Gastroesophageal sphincter (tissue), 4 donors: Measurements from ENCODE around the gene NEK4. TPM values are rescaled to one million over a fixed set of nuclear protein-coding genes. Genes with fewer than 3 reads are reported as not detected.

ENCODE experiments used
- ATAC-seq: fragments of 150-250 bp; one replicate; pipeline ENCODE4 v1.9.1; 2016; ENCODE audit warnings: mild to moderate bottlenecking, moderate library complexity
- H3K27ac ChIP-seq, 4 donors: fragments of 200-600 bp; sonication (generic) in 3 of 4; 1 replicate in 3 of 4; 2 replicates in 1 of 4; pipeline ENCODE4 v1.5.1; 2016 to 2019
- H3K27me3 ChIP-seq: fragments of 200-600 bp; sonication (generic); one replicate; pipeline ENCODE4 v1.5.1; 2019
- H3K36me3 ChIP-seq, 2 donors: fragments of 200-600 bp; sonication (generic); one replicate each; pipeline ENCODE4 v1.5.1; 2019; ENCODE audit warnings: control low read depth in 1 of 2
- H3K4me1 ChIP-seq, 3 donors: fragments of 200-600 bp; sonication (generic); 1 replicate in 2 of 3; 2 replicates in 1 of 3; pipeline ENCODE4 v1.5.1; 2016 to 2019; ENCODE audit warnings: control low read depth in 2 of 3
- H3K4me3 ChIP-seq, 2 donors: fragments of 200-600 bp; sonication (generic); one replicate each; pipeline ENCODE4 v1.5.1; 2019; ENCODE audit warnings: mild to moderate bottlenecking in 1 of 2, moderate library complexity in 1 of 2
- H3K9me3 ChIP-seq, 3 donors: fragments of 200-600 bp; sonication (generic); one replicate each; pipeline ENCODE4 v1.5.1; 2017 to 2019; ENCODE audit warnings: control low read depth in 2 of 3
- EP300 ChIP-seq: sonication (generic); formaldehyde crosslinking; IDR thresholded peaks from one replicate; pipeline ENCODE4 v1.6.1; 2017; ENCODE audit warnings: antibody characterized with exemption, mild to moderate bottlenecking
- POLR2A ChIP-seq, 2 donors: fragments of 450-650 bp; IDR thresholded peaks; one replicate each; pipeline ENCODE4 v1.6.1; 2017; ENCODE audit warnings: antibody characterized with exemption in 2 of 2, mild to moderate bottlenecking in 2 of 2, moderate library complexity in 1 of 2
- POLR2AphosphoS5 ChIP-seq: sonication (generic); formaldehyde crosslinking; IDR thresholded peaks from one replicate; pipeline ENCODE4 v1.6.1; 2017; ENCODE audit warnings: antibody characterized with exemption
- WGBS, 2 donors: methylation state at CpG; one replicate each; pipeline ENCODE4 v1.1.5; 2018; ENCODE audit warnings: low coverage in 1 of 2; 5-methylcytosine and 5-hydroxymethylcytosine counted together
- total RNA-seq, 4 donors: library from RNA; depleted of rRNA; stranded (reverse); fragments of >200 nt; gene quantifications; one replicate each; pipeline ENCODE4 v1.1.0, GENCODE V29; 2016
- TF ChIP-seq, protein P1 (sequence below), 4 experiments: fragments of 200-600 bp in 2 of 4; fragments of 450-650 bp in 2 of 4; sonication (generic) in 1 of 4; IDR thresholded peaks; one replicate each; pipeline ENCODE4 v1.5.1; 2017 to 2019; ENCODE audit warnings: antibody characterized with exemption in 4 of 4, mild to moderate bottlenecking in 2 of 4, moderate library complexity in 2 of 4

The NEK4 gene
- total RNA-seq, 4 donors from 2014 or later: 22.1 to 29.5 (median 22.7) TPM

- ATAC-seq: peak; percentile 10
- H3K36me3 ChIP-seq: peaks cover 0 to 28% of the 10 kb centered on the region in 2 donors
- H3K4me1 ChIP-seq: peaks cover 4 to 57% (median 22%) of the 10 kb centered on the region in 3 donors
- no peaks in the 10 kb centered on the region for H3K9me3 ChIP-seq
- H3K27ac ChIP-seq: peak overlapping the region; percentile 59 to 94 (median 93)
- no peaks in the 10 kb centered on the region for H3K27me3 ChIP-seq
- H3K4me3 ChIP-seq: peak overlapping the region; percentile 73 to 91
- WGBS, 2 donors: 0 to 3% methylated on average over 2 to 10 of the region's 22 CpGs
- TF ChIP-seq EP300 (no peak), POLR2A (IDR thresholded peaks at IDR 0.05) (no peak), POLR2AphosphoS5 (no peak)
- TF ChIP-seq, protein P1, sequence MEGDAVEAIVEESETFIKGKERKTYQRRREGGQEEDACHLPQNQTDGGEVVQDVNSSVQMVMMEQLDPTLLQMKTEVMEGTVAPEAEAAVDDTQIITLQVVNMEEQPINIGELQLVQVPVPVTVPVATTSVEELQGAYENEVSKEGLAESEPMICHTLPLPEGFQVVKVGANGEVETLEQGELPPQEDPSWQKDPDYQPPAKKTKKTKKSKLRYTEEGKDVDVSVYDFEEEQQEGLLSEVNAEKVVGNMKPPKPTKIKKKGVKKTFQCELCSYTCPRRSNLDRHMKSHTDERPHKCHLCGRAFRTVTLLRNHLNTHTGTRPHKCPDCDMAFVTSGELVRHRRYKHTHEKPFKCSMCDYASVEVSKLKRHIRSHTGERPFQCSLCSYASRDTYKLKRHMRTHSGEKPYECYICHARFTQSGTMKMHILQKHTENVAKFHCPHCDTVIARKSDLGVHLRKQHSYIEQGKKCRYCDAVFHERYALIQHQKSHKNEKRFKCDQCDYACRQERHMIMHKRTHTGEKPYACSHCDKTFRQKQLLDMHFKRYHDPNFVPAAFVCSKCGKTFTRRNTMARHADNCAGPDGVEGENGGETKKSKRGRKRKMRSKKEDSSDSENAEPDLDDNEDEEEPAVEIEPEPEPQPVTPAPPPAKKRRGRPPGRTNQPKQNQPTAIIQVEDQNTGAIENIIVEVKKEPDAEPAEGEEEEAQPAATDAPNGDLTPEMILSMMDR (IDR thresholded peaks at IDR 0.05): no peak
Measured at GRCh38 chr3:52704611-52705437, 65.9 kb downstream of the NEK4 start.

DNA sequence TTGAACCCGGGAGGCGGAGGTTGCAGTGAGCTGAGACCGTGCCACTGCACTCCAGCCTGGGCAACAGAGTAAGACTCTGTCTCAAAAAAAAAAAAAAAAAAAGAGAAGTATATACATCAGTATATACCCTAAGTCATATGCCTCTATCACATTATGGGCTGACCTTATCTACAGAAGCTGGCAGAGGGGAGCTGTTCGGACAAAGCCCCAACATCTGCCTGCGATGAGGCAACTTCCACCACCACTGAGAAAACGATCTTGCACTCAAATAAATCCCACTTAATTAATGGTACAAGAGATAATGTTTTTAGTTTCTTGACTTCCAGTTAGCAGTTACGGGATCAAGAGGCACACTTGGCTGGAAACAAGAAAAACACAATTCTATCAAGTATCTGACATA lies 67.4 kb downstream of the NEK4 start:
- peaks cover 4 to 57% (median 22%) of the 10 kb centered on the region in 3 donors for H3K4me1 ChIP-seq
- WGBS, 2 donors: 73 to 86% methylated on average over 4 of the region's 7 CpGs
- TF ChIP-seq, protein P1 (IDR thresholded peaks at IDR 0.05): no peak
- no peak for TF ChIP-seq POLR2AphosphoS5
- TF ChIP-seq EP300: no peak
- TF ChIP-seq POLR2A (IDR thresholded peaks at IDR 0.05): no peak
- H3K27me3 ChIP-seq: no peaks in the 10 kb centered on the region
- H3K9me3 ChIP-seq: no peaks in the 10 kb centered on the region
- H3K36me3 ChIP-seq: peaks cover 0 to 28% of the 10 kb centered on the region in 2 donors
- ATAC-seq: no peak
- H3K27ac ChIP-seq: peak overlapping the region in 2 of 4 donors; percentile 94
- no peak overlapping the region for H3K4me3 ChIP-seq

DNA sequence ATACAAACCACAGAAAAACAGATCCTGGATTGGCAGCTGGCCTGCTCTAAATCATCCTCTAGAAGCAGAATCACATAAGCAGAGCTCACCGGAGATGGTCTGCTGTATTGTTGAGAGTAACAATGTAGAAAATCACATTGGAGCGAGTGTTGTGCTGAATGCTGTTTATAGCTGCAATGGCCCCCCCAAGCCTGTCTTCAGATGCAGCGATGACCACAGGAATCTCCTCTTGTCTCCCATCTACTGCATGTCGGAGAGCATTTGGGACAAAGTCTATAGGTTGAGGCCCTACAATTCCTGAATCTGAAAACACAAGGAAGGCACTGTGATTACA lies 73.1 kb downstream of the NEK4 start:
- Histone ChIP-seq H3K4me1 (peaks cover 0 to 13% (median 0%) of the 10 kb centered on the region in 3 donors), H3K4me3 (no peak overlapping the region), H3K27ac (no peak overlapping the region), H3K27me3 (no peaks in the 10 kb centered on the region), H3K36me3 (peaks cover 23 to 75% of the 10 kb centered on the region in 2 donors), H3K9me3 (no peaks in the 10 kb centered on the region)
- 85 to 94% methylated on average over 3 to 4 of the region's 4 CpGs for WGBS, 2 donors
- ATAC-seq: no peak
- TF ChIP-seq POLR2AphosphoS5 (no peak), POLR2A (IDR thresholded peaks at IDR 0.05) (no peak), EP300 (no peak)
- TF ChIP-seq, protein P1 (IDR thresholded peaks at IDR 0.05): no peak

GRCh38 chr3:52696830-52697631 lies 73.7 kb downstream of the NEK4 start:
- Histone ChIP-seq H3K27me3 (no peaks in the 10 kb centered on the region), H3K4me1 (peaks cover 0 to 7% (median 0%) of the 10 kb centered on the region in 3 donors), H3K36me3 (peaks cover 23 to 81% of the 10 kb centered on the region in 2 donors), H3K27ac (no peak overlapping the region), H3K9me3 (no peaks in the 10 kb centered on the region), H3K4me3 (no peak overlapping the region)
- 72 to 75% methylated on average over 2 of the region's 2 CpGs for WGBS, 2 donors
- no peak for TF ChIP-seq POLR2AphosphoS5
- TF ChIP-seq, protein P1 (IDR thresholded peaks at IDR 0.05): no peak
- no peak for TF ChIP-seq POLR2A (IDR thresholded peaks at IDR 0.05)
- no peak for TF ChIP-seq EP300
- ATAC-seq: no peak
